ES-I3 (cell line): Measurements from ENCODE around the gene BNC2.
A peak's percentile ranks its signal among the peaks of the same experiment; 100 is the strongest.
"Not testable (repeated sequence)": the region's sequence is repeated elsewhere in the genome, so short reads cannot be mapped to it uniquely, and the experiment has no call there.

ENCODE experiments used
- H3K36me3 ChIP-seq: 2 replicates; pipeline ENCODE4 v1.6.1; 2013; ENCODE audit warnings: mild to moderate bottlenecking, low read length, control low read depth, moderate library complexity; ENCODE audit not compliant: insufficient read depth
- H3K4me1 ChIP-seq: 2 replicates; pipeline ENCODE4 v1.6.1; 2013; ENCODE audit warnings: mild to moderate bottlenecking, control low read depth, low read length; ENCODE audit not compliant: insufficient read depth
- H3K9ac ChIP-seq: 2 replicates; pipeline ENCODE4 v1.6.1; 2013; ENCODE audit warnings: low read depth, mild to moderate bottlenecking, low read length, moderate library complexity
- H3K9me3 ChIP-seq: 2 replicates; pipeline ENCODE4 v1.6.1; 2013; ENCODE audit warnings: mild to moderate bottlenecking, low read length, moderate library complexity; ENCODE audit not compliant: control insufficient read depth, insufficient read depth

The BNC2 gene

DNA sequence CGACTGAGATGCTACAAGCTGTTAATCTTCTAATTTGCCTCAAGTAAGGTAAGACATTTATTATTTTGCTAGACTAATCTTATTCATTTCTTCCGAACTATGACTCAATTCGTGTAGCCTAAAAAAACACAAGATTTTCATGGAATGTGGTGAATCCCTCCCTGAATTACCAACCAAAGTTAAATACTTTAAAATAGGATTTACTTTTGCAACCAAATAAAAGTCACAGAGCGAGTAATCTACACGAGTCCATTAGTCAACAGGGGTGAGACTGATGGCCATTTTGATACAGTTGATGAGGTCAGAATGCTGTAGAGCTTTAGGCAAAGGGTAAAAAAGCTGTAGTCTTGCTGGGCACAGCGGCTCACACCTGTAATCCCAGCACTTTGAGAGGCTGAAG, 13.1 kb upstream of the BNC2 start:
- Histone ChIP-seq H3K9ac (no peak overlapping the region), H3K36me3 (no peaks in the 10 kb centered on the region), H3K4me1 (0 out of 2 replicates have a peak, but pooled peaks cover 4% of the 10 kb centered on the region)

DNA sequence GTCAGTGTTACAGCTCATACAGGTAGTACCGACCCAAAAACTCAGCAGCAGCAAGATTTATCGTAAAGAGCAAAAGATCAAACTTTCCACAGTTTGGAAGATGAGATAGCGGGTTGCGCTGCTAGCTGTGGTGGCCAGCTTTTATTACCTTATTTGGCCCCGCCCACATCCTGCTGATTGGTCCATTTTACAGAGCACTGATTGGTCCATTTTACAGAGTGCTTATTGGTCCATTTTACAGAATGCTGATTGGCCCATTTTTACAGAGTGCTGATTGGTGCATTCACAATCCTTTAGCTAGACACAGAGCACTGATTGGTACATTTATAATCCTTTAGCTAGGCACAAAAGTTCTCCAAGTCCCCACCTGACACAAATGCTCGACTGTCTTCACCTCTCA, 12.0 kb upstream of the BNC2 start:
- H3K9me3 ChIP-seq, H3K4me1 ChIP-seq, H3K36me3 ChIP-seq, H3K9ac ChIP-seq: not testable (repeated sequence)

More for the DNA sequence above, 13.1 kb upstream of the BNC2 start:
- no peaks in the 10 kb centered on the region for H3K9me3 ChIP-seq

DNA sequence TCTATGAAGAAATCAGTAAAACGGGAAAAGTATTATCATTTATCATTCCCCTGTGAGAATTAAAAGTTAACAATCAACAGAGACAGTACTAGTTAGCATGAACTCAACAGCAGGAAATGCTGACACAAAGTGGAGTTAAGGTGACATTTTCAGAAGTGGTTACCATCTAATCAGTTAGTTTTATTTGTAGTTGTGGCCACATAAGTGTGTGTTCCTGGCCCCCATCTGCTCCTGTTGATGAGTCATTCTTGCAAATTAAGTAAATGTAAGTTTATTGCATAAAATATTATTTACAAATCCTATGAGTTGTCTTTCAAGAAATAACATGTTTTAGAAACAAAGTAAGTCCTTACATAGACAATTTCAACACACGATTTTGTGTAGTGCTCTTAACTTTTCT, 8.9 kb upstream of the BNC2 start:
- no peak overlapping the region for H3K9ac ChIP-seq
- H3K9me3 ChIP-seq = no peaks in the 10 kb centered on the region
- H3K36me3 ChIP-seq = no peaks in the 10 kb centered on the region
- H3K4me1 ChIP-seq = no peaks in the 10 kb centered on the region

DNA sequence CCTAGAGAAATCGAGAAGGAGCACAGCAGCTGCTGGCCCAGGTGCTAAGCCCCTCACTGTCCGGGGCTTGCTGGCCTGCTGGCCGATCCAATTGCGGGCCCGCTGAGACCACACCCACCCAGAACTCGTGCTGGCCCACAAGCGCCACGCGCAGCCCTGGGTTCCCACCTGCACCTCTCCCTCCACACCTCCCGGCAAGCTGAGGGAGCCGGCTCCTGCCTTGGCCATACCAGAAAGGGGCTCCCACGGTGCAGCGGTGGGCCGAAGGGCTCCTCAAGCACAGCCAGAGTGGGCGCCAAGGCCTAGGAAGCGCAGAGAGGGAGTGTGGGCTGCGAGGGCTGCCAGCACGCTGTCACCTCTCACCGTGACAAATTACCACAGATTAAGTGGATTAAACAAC, 6.8 kb upstream of the BNC2 start:
- Histone ChIP-seq H3K9me3 (no peaks in the 10 kb centered on the region), H3K36me3 (no peaks in the 10 kb centered on the region), H3K4me1 (no peaks in the 10 kb centered on the region), H3K9ac (no peak overlapping the region)

DNA sequence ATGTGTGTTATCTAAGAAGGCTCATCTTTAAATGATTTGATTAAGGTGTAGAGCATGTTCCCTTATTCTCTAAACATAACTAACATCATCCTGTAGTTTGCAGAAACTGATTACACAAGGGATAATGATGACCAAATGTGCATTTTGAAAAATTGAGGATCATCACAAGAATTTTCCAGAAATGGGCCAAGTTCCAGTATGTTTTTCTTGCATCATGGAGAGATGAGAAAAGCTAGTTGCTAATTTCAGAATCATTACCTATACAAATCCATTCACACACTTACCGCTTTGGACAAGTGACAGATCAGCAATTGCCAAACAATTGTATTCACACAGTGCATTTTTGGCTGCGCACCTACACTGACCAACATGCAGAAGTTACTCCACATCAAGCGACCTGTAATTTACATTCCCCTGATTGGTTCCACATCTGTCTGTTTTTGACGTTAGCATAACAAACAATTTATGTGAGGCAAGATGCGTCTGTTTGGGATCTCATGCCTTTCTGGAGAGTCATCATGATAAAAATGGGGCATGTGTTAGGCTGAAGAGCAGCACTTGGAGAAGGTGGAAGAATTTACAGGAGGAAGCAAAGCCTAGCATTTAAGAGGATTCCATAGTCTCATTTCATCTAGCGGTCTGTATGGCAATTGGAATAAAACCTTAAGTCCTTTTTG, 2.8 kb upstream of the BNC2 start:
- Histone ChIP-seq H3K9me3 (no peaks in the 10 kb centered on the region), H3K36me3 (no peaks in the 10 kb centered on the region), H3K9ac (no peak overlapping the region), H3K4me1 (peaks cover 4% of the 10 kb centered on the region; the same call in 1 of the 2 replicates)

DNA sequence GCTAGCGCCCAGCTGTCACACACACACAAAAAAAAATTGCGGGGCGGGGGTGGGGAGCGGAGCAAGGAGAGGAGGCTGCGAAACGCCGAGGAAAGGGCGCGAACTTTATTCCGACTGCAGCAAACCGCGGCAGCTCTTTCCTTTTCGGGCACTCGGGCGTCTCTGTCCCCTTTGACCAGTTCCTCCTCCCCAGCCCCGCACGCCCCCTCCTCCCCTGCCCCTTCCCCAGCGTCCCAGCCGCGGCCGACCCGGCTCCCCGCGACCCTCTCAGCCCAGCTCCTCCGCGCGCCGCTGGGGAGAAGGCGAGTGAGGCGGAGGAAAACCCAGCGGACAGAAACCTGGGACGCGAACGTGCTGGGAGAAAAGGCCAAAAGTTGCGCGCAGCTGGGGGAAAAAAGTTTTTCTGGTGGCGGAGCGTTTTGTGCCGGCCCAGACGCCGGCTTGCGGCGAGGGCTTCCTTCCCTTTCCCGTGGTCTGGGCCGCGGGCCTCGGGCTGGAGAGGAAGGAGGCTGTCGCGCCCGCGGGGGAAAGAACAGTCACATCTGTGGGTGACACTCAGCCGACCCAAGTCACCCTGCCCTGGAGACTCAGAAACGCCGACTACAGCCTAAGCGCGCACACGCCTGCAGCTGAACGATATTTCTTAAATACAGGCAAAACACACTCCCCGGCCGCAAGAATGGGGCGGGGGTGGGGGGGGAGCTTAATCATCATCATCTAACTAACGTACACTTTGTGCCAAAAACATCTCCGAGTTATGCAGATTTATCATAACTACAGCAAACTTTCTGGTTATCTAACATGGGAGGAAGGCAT, 1.1 kb upstream of the BNC2 start:
- H3K4me1 ChIP-seq = peaks cover 14% of the 10 kb centered on the region; the same call in 1 of the 2 replicates
- H3K36me3 ChIP-seq = no peaks in the 10 kb centered on the region
- H3K9ac ChIP-seq = peak overlapping the region; percentile 59
- no peaks in the 10 kb centered on the region for H3K9me3 ChIP-seq

DNA sequence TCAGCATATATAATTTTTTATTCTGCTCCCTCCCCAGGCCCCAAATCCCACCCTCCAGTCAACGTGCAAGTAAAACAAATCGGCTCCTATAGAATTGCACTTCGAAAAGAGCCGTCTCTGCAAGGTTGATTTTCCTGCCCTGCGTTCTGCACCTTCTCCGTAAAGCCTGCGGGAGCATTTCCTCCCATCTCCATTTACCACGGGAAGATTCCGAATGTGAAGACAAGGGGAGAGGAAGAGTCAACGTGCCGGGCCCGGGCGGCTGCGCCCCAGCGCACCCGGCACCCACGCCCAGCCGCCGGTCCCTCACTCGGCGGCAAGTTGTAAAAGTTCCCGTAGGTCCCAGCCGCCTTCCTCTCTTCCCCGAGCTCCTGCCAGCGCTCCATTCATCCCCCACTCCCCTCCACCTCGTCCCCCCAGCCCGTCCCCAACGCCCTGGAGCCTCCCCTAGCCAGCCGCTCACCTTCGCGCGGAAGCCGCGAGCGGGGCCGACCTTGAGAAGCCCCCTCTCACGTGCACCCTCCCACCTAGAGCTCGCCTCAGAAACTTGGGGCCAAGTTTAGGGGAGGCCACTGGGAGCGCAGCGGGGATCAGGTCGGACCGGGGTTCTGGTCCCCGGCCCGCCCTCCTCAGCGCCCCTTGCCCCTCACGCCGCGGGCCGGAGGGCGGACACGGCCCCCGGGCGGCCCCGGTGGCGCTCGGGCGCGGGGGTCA, 431 bp downstream of the BNC2 start:
- Histone ChIP-seq H3K36me3 (no peaks in the 10 kb centered on the region), H3K9me3 (no peaks in the 10 kb centered on the region), H3K4me1 (peaks cover 17% of the 10 kb centered on the region; the same call in 1 of the 2 replicates), H3K9ac (peak overlapping the region; percentile 59)

DNA sequence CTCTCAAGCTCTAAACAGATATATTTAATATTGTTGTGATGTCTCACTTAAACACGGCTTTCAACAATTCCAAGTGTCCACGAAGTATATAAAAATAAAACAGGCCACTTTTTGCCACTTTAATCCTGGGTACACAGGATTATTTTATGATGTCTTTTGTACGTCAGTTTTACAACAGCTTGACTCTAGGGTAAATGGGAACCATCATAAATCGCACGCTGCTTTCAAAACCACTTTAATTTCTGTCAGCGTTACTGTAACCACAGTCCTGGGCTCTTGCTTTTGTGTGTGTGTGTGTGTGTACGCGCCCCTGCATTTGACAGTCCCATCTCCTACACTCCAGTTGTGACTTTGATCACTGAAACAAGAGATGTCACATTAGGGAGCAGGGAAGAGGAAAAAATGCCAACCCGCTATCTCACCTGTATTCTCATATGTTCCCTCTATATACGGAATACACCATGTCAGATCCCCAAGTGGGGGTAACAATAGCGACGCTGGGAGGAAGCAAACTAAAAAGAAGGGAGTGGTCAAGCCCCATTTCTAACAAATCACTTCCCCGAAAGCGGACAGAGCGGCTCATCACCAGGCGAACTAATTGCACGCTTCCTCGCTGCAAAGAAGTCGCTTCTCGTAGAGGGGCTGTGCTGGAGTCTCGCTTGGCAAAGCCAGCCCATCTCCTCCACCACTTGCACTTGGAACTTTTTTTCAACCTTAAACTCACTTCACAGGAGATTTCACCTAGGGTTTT, 1.2 kb downstream of the BNC2 start:
- Histone ChIP-seq H3K9ac (peak overlapping the region; percentile 59), H3K4me1 (peaks cover 25% of the 10 kb centered on the region; the same call in 1 of the 2 replicates), H3K36me3 (no peaks in the 10 kb centered on the region), H3K9me3 (no peaks in the 10 kb centered on the region)

DNA sequence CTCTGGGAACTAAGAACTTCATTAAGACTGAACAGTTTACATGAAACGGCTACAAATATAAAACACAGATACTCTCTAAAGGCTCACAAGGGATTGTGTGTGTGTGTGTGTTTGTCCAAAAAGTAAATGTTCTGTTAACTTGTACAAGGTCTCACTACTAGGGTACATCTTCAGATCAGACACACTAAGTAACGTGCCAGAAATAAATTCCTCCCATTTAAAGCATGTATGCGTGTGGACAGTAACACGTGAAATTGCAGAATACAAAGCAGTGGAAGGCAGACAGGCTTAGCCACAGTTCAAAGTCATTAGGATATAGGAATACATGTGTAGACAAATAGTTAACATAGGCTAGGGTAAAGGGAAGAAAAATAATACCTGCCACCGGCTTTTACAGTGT, 1.8 kb downstream of the BNC2 start:
- Histone ChIP-seq H3K36me3 (no peaks in the 10 kb centered on the region), H3K4me1 (peaks cover 25% of the 10 kb centered on the region; the same call in 1 of the 2 replicates), H3K9ac (no peak overlapping the region), H3K9me3 (no peaks in the 10 kb centered on the region)

DNA sequence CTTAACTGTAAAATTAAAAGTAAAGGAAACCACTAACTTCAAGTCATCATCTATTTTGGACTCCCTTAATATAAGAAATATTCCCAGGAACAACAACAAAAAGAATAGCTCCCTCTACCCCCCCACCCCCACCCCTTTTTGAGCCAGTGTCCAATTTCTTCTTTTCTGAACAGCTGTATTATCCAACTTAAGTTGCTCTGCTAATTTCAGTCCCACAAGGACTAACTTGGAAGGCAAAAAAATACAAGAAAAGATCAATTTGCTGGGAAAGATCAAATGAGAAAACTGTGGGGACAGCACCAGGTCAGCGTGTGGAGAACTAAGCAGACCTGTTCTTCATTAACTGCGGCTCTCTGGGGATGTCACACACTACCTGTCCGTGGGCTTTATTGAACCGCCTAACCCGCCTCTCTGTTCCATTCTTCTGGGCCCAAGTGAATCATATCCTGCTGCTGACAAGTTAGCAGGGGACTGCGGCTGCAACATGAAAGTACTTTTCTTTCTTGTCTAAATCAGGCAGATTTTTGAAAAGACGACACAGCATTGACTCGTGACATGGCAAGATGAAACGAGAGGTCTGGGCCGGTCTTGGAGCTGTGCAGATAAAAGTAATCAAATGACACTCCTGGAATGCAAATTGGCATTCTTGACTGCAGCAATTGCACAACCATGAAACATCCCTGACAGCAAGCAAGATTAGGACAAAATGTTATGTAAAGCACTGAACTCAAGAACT, 2.7 kb downstream of the BNC2 start:
- H3K9me3 ChIP-seq = no peaks in the 10 kb centered on the region
- peak overlapping the region; percentile 9; the same call in 1 of the 2 replicates for H3K9ac ChIP-seq
- H3K4me1 ChIP-seq = peaks cover 25% of the 10 kb centered on the region; the same call in 1 of the 2 replicates
- no peaks in the 10 kb centered on the region for H3K36me3 ChIP-seq

DNA sequence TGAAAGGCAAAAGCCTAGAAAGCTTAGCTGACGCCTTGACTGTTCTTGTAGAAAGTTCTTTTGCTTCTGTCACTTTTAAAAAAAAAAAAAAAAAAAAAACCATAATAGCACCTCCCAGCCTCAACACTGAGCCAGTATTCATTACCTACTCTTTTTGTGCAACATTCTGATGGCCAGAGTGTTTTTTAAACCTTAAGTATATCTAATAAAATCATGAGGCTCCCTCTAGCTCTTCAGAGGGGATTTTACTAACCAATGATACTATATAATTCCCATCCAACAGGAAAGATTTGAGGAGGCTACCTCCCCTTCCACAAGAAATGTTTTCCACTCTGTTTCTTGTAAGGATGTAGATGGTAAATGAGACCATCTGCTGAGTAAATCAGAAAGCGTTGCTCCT, 3.9 kb downstream of the BNC2 start:
- no peak overlapping the region for H3K9ac ChIP-seq
- H3K4me1 ChIP-seq = peaks cover 25% of the 10 kb centered on the region; the same call in 1 of the 2 replicates
- no peaks in the 10 kb centered on the region for H3K36me3 ChIP-seq
- H3K9me3 ChIP-seq = no peaks in the 10 kb centered on the region

DNA sequence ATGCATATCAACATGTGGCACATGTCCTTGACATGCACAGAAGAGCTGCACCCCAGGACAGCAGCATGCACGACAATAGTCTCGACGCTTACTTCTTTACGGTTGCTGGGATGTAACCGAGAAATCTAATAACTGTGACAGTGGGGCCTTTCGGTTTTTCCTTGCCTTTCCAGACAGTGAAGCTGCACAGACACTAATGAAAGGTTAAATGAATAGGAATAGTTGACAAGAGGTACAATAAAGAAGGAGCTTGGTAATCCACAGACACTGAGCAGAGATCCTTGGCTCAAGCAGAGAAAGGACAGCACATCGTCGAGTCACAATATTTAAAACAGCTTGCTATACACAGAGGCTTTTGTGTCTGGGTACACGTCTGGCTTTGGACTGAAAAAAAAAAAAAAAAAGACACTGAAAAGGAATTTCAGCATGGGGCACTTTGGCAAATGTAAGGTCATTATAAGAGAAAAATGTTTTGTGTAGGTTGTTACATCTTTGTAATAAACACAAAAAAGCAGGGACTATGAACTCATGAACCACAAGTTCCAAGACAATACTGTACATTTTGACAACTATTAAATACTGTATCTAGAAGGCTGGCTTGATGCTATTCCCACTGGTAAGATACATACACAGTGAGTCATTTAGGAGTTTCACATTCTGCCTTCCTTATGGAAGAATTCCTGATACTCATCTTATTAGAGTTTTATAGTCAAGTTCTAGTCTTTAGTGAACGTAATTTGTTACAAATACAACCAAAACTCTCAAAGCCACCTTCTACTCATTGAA, 5.6 kb downstream of the BNC2 start:
- Histone ChIP-seq H3K9me3 (no peaks in the 10 kb centered on the region), H3K4me1 (peaks cover 25% of the 10 kb centered on the region; the same call in 1 of the 2 replicates), H3K9ac (no peak overlapping the region), H3K36me3 (no peaks in the 10 kb centered on the region)

DNA sequence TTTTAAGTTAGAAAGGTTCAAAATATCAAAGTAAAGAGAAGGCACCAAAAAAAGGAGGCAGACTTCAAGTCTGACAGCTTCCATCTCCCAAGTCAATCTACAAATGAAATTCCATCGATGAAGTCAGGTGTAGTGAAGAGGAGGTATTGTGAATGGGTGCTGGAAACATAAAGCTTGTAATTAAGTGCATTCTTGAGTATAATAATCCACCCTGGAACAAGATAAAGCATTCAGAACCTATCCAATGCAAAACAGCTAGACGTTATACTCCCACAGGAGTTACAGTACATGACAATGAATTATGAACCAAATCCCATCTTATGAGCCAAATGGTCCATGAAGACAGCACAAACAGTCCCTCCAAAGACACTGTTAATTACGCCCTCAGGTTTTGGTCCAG, 22.3 kb downstream of the BNC2 start:
- Histone ChIP-seq H3K9me3 (no peaks in the 10 kb centered on the region), H3K9ac (no peak overlapping the region), H3K36me3 (no peaks in the 10 kb centered on the region), H3K4me1 (0 out of 2 replicates have a peak, but pooled peaks cover 4% of the 10 kb centered on the region)
